ENCODE data around the gene CDON. TPM values are rescaled to one million over a fixed set of nuclear protein-coding genes. Genes with fewer than 3 reads are reported as not detected.

The CDON gene
- total RNA-seq, 1 donor from 2014 or later = 19.9 TPM

DNA sequence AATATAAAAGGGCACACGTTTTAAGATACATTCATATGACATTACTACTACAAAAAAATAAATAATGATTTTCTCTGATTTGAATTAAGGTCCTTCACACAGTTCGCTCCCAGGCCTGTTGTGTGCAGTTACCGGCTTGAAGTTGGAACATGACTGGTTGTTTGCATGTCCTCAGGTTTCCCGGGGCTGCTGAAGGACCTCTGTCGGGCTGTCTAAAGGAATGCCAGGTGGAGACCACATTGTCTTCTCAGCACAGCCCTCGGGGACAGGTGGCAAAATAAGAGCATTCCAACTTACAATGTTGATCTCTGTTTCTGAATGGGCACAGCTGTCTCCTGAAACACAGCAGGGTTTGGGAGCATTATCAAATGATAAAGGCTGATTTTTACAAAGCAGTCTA is 101.9 kb downstream of the CDON start:
- Mint-ChIP-seq H3K4me3 (ENCODE audit: unreplicated experiment) (no peak overlapping the region), H3K4me1 (ENCODE audit: low read depth) (peaks cover 9% of the 10 kb centered on the region), H3K27ac (ENCODE audit: unreplicated experiment) (no peak overlapping the region), H3K36me3 (ENCODE audit: low read depth) (peaks cover 28% of the 10 kb centered on the region), H3K9me3 (ENCODE audit: low read depth) (peaks cover 12% of the 10 kb centered on the region), H3K27me3 (ENCODE audit: low read depth) (no peaks in the 10 kb centered on the region)
- no peak for DNase-seq (ENCODE audit: low spot score)
- TF ChIP-seq, protein P1, sequence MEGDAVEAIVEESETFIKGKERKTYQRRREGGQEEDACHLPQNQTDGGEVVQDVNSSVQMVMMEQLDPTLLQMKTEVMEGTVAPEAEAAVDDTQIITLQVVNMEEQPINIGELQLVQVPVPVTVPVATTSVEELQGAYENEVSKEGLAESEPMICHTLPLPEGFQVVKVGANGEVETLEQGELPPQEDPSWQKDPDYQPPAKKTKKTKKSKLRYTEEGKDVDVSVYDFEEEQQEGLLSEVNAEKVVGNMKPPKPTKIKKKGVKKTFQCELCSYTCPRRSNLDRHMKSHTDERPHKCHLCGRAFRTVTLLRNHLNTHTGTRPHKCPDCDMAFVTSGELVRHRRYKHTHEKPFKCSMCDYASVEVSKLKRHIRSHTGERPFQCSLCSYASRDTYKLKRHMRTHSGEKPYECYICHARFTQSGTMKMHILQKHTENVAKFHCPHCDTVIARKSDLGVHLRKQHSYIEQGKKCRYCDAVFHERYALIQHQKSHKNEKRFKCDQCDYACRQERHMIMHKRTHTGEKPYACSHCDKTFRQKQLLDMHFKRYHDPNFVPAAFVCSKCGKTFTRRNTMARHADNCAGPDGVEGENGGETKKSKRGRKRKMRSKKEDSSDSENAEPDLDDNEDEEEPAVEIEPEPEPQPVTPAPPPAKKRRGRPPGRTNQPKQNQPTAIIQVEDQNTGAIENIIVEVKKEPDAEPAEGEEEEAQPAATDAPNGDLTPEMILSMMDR (IDR thresholded peaks at IDR 0.05) = no peak

DNA sequence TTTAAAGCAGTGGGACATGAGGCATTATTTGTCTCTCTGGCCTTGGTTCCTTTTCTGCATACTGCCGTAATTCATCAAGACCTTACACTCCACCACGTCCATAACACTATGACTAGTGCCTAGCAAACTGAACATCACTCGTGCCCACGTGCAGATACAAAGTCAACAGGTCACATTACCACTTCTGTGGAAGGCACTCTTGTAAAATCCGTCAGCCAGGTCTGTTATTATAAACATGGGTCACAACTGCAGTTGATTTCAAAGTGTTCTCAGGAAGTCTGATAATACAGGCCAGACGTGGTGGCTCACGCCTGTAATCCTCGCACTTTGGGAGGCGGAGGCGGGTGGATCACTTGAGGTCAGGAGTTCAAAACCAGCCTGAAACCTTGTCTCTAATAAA is 102.7 kb downstream of the CDON start:
- peaks cover 30% of the 10 kb centered on the region for H3K36me3 Mint-ChIP-seq (ENCODE audit: low read depth)
- DNase-seq (ENCODE audit: low spot score) = no peak
- H3K27me3 Mint-ChIP-seq (ENCODE audit: low read depth) = no peaks in the 10 kb centered on the region
- TF ChIP-seq, protein P1 (IDR thresholded peaks at IDR 0.05) = no peak
- no peak overlapping the region for H3K27ac Mint-ChIP-seq (ENCODE audit: unreplicated experiment)
- peaks cover 9% of the 10 kb centered on the region for H3K4me1 Mint-ChIP-seq (ENCODE audit: low read depth)
- H3K9me3 Mint-ChIP-seq (ENCODE audit: low read depth) = peaks cover 12% of the 10 kb centered on the region
- H3K4me3 Mint-ChIP-seq (ENCODE audit: unreplicated experiment) = no peak overlapping the region

DNA sequence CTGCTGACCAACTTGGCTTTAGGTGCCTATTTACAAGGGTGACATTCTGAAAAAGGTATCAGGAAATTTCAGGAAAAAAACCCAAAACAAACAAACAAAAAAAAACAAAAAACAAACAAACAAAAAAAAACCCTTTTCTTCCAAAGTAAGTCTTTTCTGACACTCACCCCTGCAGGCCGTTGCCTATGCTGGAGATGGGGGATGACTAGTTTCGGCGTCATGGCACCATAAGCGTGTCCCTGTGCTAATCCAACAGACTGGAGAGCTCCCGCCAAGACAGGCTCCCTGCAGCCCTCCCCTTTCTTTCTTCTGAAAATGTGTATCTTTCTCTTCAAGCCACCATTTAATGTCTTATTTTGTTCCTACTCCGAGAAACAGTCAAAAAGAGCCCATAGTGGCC is 103.2 kb downstream of the CDON start:
- TF ChIP-seq, protein P1 (IDR thresholded peaks at IDR 0.05) = no peak
- Mint-ChIP-seq H3K36me3 (ENCODE audit: low read depth) (peaks cover 30% of the 10 kb centered on the region), H3K4me3 (ENCODE audit: unreplicated experiment) (no peak overlapping the region), H3K4me1 (ENCODE audit: low read depth) (peaks cover 9% of the 10 kb centered on the region), H3K9me3 (ENCODE audit: low read depth) (peaks cover 12% of the 10 kb centered on the region), H3K27ac (ENCODE audit: unreplicated experiment) (no peak overlapping the region), H3K27me3 (ENCODE audit: low read depth) (no peaks in the 10 kb centered on the region)
- DNase-seq (ENCODE audit: low spot score) = no peak

DNA sequence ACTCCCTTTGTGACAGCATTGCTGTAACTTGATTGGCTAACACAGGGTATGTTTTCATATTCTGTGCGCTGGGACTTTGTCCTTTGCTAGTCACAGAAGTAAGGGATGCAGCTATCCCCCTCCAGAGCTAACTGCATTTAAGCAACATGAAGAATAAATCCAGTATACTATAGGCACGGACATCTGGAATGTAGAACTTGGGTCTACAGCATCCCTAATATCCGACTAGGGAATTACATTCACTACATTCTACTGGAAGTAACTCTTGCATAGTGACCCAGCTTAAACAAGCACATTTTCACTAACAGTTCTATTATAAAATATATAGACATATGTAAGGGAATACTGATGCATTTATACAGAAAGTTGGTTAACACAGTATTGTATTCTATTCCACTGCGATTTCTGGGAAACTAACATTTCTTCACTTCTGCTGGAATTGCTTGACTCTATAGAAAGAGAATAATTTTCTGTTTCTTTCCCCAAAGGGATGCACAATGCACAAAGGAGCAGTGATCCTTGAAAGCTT is 103.7 kb downstream of the CDON start:
- Mint-ChIP-seq H3K4me3 (ENCODE audit: unreplicated experiment) (no peak overlapping the region), H3K27ac (ENCODE audit: unreplicated experiment) (no peak overlapping the region), H3K9me3 (ENCODE audit: low read depth) (peaks cover 12% of the 10 kb centered on the region), H3K36me3 (ENCODE audit: low read depth) (peaks cover 29% of the 10 kb centered on the region), H3K4me1 (ENCODE audit: low read depth) (peaks cover 9% of the 10 kb centered on the region), H3K27me3 (ENCODE audit: low read depth) (no peaks in the 10 kb centered on the region)
- DNase-seq (ENCODE audit: low spot score) = no peak
- TF ChIP-seq, protein P1 (IDR thresholded peaks at IDR 0.05) = no peak

DNA sequence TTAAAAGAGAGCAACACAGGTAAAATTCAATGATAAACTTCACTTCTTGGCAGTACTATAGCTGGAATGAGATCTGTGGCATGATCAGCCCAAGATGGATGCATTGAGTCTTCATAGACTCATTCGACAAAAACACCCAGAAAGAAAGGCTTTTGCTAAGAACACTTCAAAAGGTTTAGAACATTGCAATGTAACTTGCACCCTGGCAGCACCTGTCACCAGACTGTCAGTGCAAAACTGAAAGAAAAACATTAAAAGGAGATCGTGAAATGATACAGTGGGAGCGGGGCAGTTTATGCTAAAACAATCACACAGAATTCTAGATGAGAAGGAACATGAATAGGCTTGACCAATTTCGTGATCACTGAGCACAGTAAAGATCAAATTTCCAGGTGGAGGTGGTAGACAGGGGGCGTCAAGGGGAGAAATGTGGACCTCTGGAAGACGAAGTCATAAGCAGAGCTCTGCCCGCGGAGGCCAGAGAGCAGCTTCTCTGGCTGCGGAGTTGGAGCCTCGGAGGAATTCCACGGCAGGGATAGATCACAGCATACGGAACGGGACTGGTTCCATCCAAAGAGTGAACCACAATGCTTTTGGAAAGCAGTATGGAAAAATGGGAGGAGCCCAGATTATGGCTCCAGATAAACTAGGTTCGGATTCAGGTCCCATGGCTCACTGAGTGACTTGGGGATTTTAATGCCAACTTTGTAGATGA is 104.9 kb downstream of the CDON start:
- DNase-seq (ENCODE audit: low spot score) = no peak
- no peak overlapping the region for H3K4me3 Mint-ChIP-seq (ENCODE audit: unreplicated experiment)
- no peak overlapping the region for H3K27ac Mint-ChIP-seq (ENCODE audit: unreplicated experiment)
- peaks cover 9% of the 10 kb centered on the region for H3K4me1 Mint-ChIP-seq (ENCODE audit: low read depth)
- peaks cover 7% of the 10 kb centered on the region for H3K9me3 Mint-ChIP-seq (ENCODE audit: low read depth)
- no peaks in the 10 kb centered on the region for H3K27me3 Mint-ChIP-seq (ENCODE audit: low read depth)
- peaks cover 26% of the 10 kb centered on the region for H3K36me3 Mint-ChIP-seq (ENCODE audit: low read depth)
- TF ChIP-seq, protein P1 (IDR thresholded peaks at IDR 0.05) = no peak
